Ishikawa (cell line): ENCODE measurements around the gene SLC35A3.

ENCODE experiments used
- CEBPB ChIP-seq: IDR thresholded peaks from 2 replicates; pipeline ENCODE4 v1.6.1; 2012
- EGR1 ChIP-seq: IDR thresholded peaks from 2 replicates; pipeline ENCODE4 v1.6.1; 2012
- EP300 ChIP-seq: IDR thresholded peaks from 2 replicates; pipeline ENCODE4 v1.6.1; 2012; ENCODE audit warnings: borderline replicate concordance
- FOXM1 ChIP-seq: IDR thresholded peaks from 2 replicates; pipeline ENCODE4 v1.6.1; 2012; ENCODE audit warnings: low read depth, borderline replicate concordance
- NFIC ChIP-seq: IDR thresholded peaks from 2 replicates; pipeline ENCODE4 v1.6.1; 2012
- TAF1 ChIP-seq: IDR thresholded peaks from 2 replicates; pipeline ENCODE4 v1.6.1; 2012; ENCODE audit warnings: low read depth, mild to moderate bottlenecking
- TCF12 ChIP-seq: IDR thresholded peaks from 2 replicates; pipeline ENCODE4 v1.6.1; 2012; ENCODE audit warnings: low read depth
- TF ChIP-seq, protein P1 (sequence below): IDR thresholded peaks from 2 replicates; pipeline ENCODE4 v1.6.1; 2012

GRCh38 chr1:99993468-99993845 lies 23.7 kb downstream of the SLC35A3 start:
- no peak for TF ChIP-seq EP300
- TF ChIP-seq CEBPB: no peak
- TF ChIP-seq FOXM1: no peak
- TF ChIP-seq TAF1: no peak
- TF ChIP-seq, protein P1, sequence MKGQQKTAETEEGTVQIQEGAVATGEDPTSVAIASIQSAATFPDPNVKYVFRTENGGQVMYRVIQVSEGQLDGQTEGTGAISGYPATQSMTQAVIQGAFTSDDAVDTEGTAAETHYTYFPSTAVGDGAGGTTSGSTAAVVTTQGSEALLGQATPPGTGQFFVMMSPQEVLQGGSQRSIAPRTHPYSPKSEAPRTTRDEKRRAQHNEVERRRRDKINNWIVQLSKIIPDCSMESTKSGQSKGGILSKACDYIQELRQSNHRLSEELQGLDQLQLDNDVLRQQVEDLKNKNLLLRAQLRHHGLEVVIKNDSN: no peak
- no peak for TF ChIP-seq TCF12
- no peak for TF ChIP-seq EGR1
- no peak for TF ChIP-seq NFIC
